ENCODE data around the gene C17orf75. TPM values are rescaled to one million over a fixed set of nuclear protein-coding genes. Genes with fewer than 3 reads are reported as not detected.
"Not testable (repeated sequence)": the region's sequence is repeated elsewhere in the genome, so short reads cannot be mapped to it uniquely, and the experiment has no call there.

Gene C17orf75, protein sequence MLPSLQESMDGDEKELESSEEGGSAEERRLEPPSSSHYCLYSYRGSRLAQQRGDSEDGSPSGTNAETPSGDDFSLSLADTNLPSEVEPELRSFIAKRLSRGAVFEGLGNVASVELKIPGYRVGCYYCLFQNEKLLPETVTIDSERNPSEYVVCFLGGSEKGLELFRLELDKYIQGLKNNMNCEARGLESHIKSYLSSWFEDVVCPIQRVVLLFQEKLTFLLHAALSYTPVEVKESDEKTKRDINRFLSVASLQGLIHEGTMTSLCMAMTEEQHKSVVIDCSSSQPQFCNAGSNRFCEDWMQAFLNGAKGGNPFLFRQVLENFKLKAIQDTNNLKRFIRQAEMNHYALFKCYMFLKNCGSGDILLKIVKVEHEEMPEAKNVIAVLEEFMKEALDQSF
- 16.4 TPM for polyA plus RNA-seq (2012; ENCODE audit: insufficient read depth, insufficient read length, low read depth)

DNA sequence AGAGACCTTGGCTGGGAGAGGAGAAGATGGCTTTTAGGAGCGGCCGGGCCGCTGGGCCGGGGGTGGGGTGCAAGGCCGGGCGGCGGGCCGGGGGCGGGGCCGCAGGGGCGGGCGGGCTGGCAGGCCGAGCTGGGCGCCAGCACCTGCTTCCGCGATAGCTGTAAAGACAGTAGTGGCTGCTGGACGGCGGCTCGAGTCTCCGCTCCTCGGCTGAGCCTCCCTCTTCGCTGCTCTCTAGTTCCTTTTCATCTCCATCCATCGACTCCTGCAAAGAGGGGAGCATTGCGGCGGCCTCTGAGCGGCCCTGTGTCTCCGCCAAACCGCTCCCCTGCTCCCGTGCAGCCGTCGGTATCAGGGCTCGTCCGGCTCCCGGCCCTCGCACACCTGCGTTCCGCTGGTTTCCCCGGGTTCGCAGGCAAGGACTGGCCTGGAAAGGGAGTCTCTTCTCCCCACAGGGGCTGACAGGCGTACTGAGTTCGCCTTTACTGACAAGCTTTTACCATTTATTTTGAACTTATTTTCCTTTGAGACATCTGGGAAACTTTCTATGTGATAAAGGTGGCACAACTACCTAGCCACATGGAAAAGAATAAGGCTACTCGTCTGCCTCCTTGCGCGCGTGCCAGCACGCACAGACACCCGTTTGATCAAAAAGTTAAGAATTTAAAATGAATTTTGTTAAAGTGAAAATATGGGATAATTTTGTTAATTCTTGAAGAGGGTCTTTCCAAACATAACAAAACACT is at the start of gene C17orf75:
Gene C17orf75 (minus strand): TSS at position 317 of the 746 bp plus-strand sequence. CDS start 34 bp downstream, at position 283.
- peak; percentile 73 for DNase-seq

DNA sequence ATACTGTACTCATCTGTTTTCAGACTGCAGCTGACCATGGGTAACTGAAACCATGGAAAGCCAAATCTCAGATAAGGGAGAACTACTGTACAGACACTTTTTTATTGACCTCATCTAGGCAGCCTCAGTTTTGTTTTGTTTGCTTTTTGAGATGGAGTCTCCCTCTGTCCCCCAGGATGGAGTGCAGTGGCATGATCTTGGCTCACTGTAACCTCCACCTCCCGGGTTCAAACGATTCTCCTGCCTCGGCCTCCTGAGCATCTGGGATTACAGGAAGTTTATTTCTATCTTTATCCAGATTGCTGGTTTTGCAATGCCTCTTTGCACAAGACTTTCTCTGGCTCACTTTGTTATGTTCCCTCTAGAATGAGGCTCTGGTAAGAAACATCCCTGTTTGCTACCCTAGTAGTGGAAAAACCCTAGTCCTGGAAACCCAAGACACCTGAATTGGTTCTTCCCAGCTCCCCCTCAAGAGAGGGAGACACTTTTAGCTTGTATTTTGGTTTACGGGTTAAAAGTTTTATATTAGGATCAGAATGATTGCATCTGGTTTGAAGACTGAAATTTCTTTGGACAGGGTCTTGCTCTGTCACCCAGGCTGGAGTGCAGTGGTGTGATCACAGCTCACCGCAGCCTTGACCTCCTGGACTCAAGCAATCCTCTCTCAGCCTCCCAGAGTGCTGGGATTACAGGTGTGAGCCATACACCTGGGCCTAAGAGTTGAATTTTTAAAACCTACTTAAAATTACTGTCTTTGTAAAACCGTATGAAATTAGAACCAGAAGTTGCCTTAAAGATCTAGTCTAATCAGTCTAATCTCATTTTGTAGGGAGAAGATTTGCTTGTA is 46.9 kb upstream of the C17orf75 start:
- DNase-seq: no peak
- no peak overlapping the region for H3K4me3 ChIP-seq (ENCODE audit: low read depth, low read length)
- H3K36me3 ChIP-seq: no peaks in the 10 kb centered on the region
- no peaks in the 10 kb centered on the region for H3K27me3 ChIP-seq
- TF ChIP-seq, protein P1, sequence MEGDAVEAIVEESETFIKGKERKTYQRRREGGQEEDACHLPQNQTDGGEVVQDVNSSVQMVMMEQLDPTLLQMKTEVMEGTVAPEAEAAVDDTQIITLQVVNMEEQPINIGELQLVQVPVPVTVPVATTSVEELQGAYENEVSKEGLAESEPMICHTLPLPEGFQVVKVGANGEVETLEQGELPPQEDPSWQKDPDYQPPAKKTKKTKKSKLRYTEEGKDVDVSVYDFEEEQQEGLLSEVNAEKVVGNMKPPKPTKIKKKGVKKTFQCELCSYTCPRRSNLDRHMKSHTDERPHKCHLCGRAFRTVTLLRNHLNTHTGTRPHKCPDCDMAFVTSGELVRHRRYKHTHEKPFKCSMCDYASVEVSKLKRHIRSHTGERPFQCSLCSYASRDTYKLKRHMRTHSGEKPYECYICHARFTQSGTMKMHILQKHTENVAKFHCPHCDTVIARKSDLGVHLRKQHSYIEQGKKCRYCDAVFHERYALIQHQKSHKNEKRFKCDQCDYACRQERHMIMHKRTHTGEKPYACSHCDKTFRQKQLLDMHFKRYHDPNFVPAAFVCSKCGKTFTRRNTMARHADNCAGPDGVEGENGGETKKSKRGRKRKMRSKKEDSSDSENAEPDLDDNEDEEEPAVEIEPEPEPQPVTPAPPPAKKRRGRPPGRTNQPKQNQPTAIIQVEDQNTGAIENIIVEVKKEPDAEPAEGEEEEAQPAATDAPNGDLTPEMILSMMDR (IDR thresholded peaks at IDR 0.05; ENCODE audit: low read depth, low read length): no peak
- H3K4me1 ChIP-seq: no peaks in the 10 kb centered on the region
- no peaks in the 10 kb centered on the region for H3K9me3 ChIP-seq

More for the DNA sequence above, at the start of gene C17orf75:
- TF ChIP-seq, protein P1 (IDR thresholded peaks at IDR 0.05; ENCODE audit: low read depth, low read length): no peak
- Histone ChIP-seq H3K27me3 (no peaks in the 10 kb centered on the region), H3K4me3 (ENCODE audit: low read depth, low read length) (peak within 1 kb of the TSS; percentile 65), H3K9me3 (no peaks in the 10 kb centered on the region), H3K36me3 (no peaks in the 10 kb centered on the region), H3K4me1 (no peaks in the 10 kb centered on the region)

DNA sequence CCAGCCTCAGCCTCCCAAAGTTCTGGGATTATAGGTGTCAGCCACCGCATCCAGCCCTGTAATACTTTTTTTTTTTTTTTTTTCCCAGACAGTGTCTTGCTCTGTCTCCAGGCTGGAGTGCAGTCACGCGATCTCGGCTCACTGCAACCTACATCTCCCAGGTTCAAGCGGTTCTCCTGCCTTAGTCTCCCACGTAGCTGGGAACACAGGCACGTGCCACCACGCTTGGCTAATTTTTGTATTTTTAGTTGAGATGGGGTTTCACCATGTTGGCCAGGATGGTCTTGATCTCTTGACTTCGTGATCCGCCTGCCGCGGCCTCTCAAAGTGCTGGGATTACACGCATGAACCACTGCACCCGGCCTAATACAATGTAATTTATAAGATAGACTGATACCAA is 46.2 kb upstream of the C17orf75 start:
- not testable (repeated sequence) for H3K27me3 ChIP-seq; H3K9me3 ChIP-seq; H3K4me1 ChIP-seq; DNase-seq; H3K36me3 ChIP-seq; H3K4me3 ChIP-seq (ENCODE audit: low read depth, low read length)

DNA sequence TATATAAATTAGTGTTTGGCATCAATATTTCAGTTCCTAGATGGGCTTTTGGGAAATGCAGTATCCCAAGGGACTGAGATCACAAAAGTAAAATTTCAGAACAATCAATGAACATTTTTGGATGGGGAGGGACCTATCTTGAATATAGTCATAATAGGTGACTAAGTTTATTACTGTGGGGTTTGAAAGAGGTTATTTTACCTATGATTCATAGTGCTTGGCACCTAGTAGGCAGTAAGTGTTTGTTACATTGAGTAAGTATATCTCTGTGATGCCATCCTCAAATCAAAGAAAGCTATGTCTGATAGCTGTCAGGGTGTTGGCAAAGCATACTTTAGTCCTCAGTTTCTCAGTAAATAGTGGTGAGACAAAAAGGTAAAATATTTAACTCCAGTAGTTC is 44.9 kb upstream of the C17orf75 start:
- no peaks in the 10 kb centered on the region for H3K27me3 ChIP-seq
- TF ChIP-seq, protein P1 (IDR thresholded peaks at IDR 0.05; ENCODE audit: low read depth, low read length): no peak

DNA sequence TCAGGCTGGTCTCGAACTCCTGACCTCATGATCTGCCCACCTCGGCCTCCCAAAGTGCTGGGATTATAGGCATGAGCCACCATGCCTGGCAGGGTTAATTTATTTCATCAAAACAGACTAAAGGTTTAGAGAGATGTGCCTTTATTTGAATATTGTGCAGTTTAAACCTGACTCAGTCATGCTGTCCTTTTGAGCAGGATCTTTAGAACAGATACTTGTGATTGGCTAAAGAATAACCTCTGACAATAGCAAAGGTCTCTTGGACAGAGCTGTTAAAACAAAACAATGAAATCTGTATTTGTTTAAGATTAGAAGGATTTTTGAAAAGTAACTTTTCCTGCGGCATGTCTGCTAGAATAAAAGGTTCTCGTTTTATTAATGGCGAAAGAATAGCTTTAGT is 44.0 kb upstream of the C17orf75 start:
- Histone ChIP-seq H3K36me3 (peaks cover 5% of the 10 kb centered on the region; the same call in 1 of the 2 replicates), H3K4me1 (no peaks in the 10 kb centered on the region), H3K4me3 (ENCODE audit: low read depth, low read length) (no peak overlapping the region), H3K27me3 (no peaks in the 10 kb centered on the region), H3K9me3 (no peaks in the 10 kb centered on the region)
- no peak for DNase-seq
- TF ChIP-seq, protein P1 (IDR thresholded peaks at IDR 0.05; ENCODE audit: low read depth, low read length): no peak

More for the DNA sequence above, 44.9 kb upstream of the C17orf75 start:
- H3K4me3 ChIP-seq (ENCODE audit: low read depth, low read length): no peak overlapping the region
- no peaks in the 10 kb centered on the region for H3K9me3 ChIP-seq
- H3K36me3 ChIP-seq: peaks cover 5% of the 10 kb centered on the region; the same call in 1 of the 2 replicates
- no peak for DNase-seq
- no peaks in the 10 kb centered on the region for H3K4me1 ChIP-seq

DNA sequence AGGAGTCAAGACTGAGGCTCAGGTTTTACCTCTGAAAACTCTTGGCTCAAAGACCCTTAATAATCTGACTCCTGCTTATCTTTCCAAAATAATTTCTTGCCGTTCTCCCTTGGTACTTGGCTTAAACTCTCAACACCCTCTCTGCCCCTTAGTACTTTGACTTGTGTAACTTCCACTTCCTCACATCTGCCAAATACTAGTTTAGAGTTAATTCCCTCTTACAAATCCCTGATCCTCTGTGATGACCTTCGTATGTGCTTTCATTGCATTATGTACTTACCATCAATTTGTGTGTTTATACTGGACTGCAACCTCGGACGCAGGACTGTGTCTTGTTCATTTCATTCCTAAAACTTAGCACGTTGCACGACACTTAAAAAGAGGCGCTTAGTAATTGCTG is 43.1 kb upstream of the C17orf75 start:
- DNase-seq: no peak
- TF ChIP-seq, protein P1 (IDR thresholded peaks at IDR 0.05; ENCODE audit: low read depth, low read length): no peak
- H3K9me3 ChIP-seq: no peaks in the 10 kb centered on the region
- H3K4me1 ChIP-seq: no peaks in the 10 kb centered on the region
- H3K4me3 ChIP-seq (ENCODE audit: low read depth, low read length): no peak overlapping the region
- no peaks in the 10 kb centered on the region for H3K27me3 ChIP-seq
- H3K36me3 ChIP-seq: peaks cover 5% of the 10 kb centered on the region; the same call in 1 of the 2 replicates

Measured in BE2C (cell line).